Right cardiac atrium (tissue), 5 donors: ENCODE results near the gene FER. TPM values are rescaled to one million over a fixed set of nuclear protein-coding genes. Genes with fewer than 3 reads are reported as not detected.

Experiments
- ATAC-seq, 2 donors: fragments of 200-7000 bp; cut with Tn5 transposase; one replicate each; pipeline versions ENCODE4 v1.8.0 to v1.9.1; 2020; ENCODE audit warnings: moderate library complexity in 2 of 2, mild to moderate bottlenecking in 1 of 2
- DNase-seq, 3 donors: peaks; one replicate each; pipeline ENCODE4 v3.0.0-alpha.2; 2020
- H3K27ac ChIP-seq: one replicate; pipeline ENCODE4 v1.5.1; 2013; ENCODE audit warnings: mild to moderate bottlenecking, low read length, control low read depth, moderate library complexity
- H3K27me3 ChIP-seq: one replicate; pipeline ENCODE4 v1.6.1; 2013; ENCODE audit not compliant: control insufficient read depth, insufficient read depth
- H3K4me1 ChIP-seq: one replicate; pipeline ENCODE4 v1.6.1; 2013; ENCODE audit warnings: low read length; ENCODE audit not compliant: control insufficient read depth, insufficient read depth
- H3K4me3 ChIP-seq: one replicate; pipeline ENCODE4 v1.5.1; 2013; ENCODE audit warnings: low read length, control low read depth
- H3K9me3 ChIP-seq: one replicate; pipeline ENCODE4 v1.6.1; 2013; ENCODE audit warnings: low read length; ENCODE audit not compliant: control insufficient read depth
- WGBS: extraction: QIAGEN DNeasy Blood & Tissue Kit; methylation state at CpG from one replicate; pipeline ENCODE4 v1.1.7; 2013; 5-methylcytosine and 5-hydroxymethylcytosine counted together
- intact Hi-C, 4 donors: fragments of 100-400 bp; cut with DNase I; formaldehyde crosslinking; loops; one replicate each; pipeline versions ENCODE4 v1.11.0 to v1.14.0; 2022 to 2023
- polyA plus RNA-seq: library from polyadenylated mRNA; stranded (reverse); fragments of 200-250 nt; gene quantifications from one replicate; pipeline ENCODE4 v1.2.3, GENCODE V29; 2013
- total RNA-seq, 4 donors: library from RNA; stranded (reverse); fragmentation: NEBNext Ultra II Directional; extraction: Animal tissue kit (Norgen Biotek cat#: 25700); gene quantifications; one replicate each; pipeline ENCODE4 v1.2.1, GENCODE V29; 2021
- donor health status: healthy with polysubstance abuse.
- donor health status: DM: no; HTN: yes; CAD: no.
- donor health status: DM: no; HTN: no; CAD: no.
- donor health status: DM: no; HTN: yes; CAD: no; lungs with severe emphysema.
- donor health status: DM: yes; HTN: yes; CAD: no.

The FER gene
- total and polyA plus RNA-seq, 5 donors, result 1.7 to 29.4 (median 19.2) TPM

- Histone ChIP-seq H3K9me3 (no peaks in the 10 kb centered on the region), H3K4me1 (no peaks in the 10 kb centered on the region), H3K4me3 (no peak overlapping the region), H3K27me3 (no peaks in the 10 kb centered on the region), H3K27ac (no peak overlapping the region)
- intact Hi-C loops, result no loop called here
- no peak for DNase-seq
- whole genome bisulfite sequencing, result 76% methylated on average over 3 of the region's 3 CpGs
- no peak for ATAC-seq
Observed at GRCh38 chr5:109080896-109081295, 333.2 kb downstream of the FER start.

- no peak overlapping the region for H3K27ac ChIP-seq
- H3K27me3 ChIP-seq, result no peaks in the 10 kb centered on the region
- no peak for ATAC-seq
- 98% methylated on average over 1 of the region's 1 CpG for WGBS
- H3K9me3 ChIP-seq, result no peaks in the 10 kb centered on the region
- H3K4me3 ChIP-seq, result no peak overlapping the region
- no peak for DNase-seq
- intact Hi-C loops, result no loop called here
- H3K4me1 ChIP-seq, result no peaks in the 10 kb centered on the region
Observed at GRCh38 chr5:109083937-109084336, 336.2 kb downstream of the FER start.

GRCh38 chr5:109089191-109089590 lies 341.5 kb downstream of the FER start:
- Histone ChIP-seq H3K9me3 (no peaks in the 10 kb centered on the region), H3K27me3 (no peaks in the 10 kb centered on the region), H3K27ac (no peak overlapping the region), H3K4me1 (no peaks in the 10 kb centered on the region), H3K4me3 (no peak overlapping the region)
- DNase-seq (no peak), ATAC-seq (no peak)
- intact Hi-C loops, result no loop called here

DNA sequence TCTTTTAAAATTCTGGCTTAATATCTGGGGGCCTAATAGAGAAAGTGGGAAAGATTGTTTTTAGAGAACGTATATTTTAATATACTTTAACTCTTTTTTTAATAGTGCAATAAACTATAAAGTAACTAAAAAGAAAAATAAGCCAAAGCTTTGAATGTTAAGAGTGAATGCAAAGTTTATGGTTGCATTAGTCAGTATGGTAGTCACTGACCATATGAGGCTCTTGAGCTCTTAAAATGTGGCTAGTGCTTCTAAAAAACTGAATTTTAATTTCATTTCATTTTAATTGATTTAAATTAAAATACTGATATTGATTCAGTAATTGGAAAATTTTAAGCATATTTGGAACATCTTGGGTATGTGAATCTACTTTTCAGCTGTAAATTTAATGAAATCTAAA lies 351.4 kb downstream of the FER start:
- intact Hi-C loops, result no loop called here
- Histone ChIP-seq H3K4me1 (no peaks in the 10 kb centered on the region), H3K27me3 (no peaks in the 10 kb centered on the region), H3K9me3 (no peaks in the 10 kb centered on the region), H3K27ac (no peak overlapping the region), H3K4me3 (no peak overlapping the region)
- DNase-seq (no peak), ATAC-seq (no peak)
- WGBS, result 99% methylated on average over 1 of the region's 1 CpG

DNA sequence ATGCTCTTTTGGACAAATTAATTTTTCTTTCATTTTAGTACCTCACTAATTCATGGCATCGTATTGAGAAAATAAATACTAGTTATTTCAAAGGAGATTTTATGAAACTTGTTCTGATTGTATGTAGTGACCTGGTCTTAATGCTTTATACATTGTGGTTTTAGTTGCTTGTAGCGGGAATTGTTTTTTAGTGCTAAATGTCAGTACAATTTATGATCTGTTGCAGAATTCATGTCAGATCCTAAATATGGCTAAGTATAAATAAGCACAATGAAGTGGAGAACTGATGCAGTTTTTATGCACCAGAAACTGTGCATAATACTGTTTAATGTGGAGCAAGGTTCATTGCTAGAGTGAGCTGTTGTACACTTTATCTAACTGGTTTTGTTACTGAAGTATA lies 353.3 kb downstream of the FER start:
- DNase-seq (no peak), ATAC-seq (no peak)
- Histone ChIP-seq H3K27me3 (no peaks in the 10 kb centered on the region), H3K9me3 (no peaks in the 10 kb centered on the region), H3K4me1 (no peaks in the 10 kb centered on the region), H3K27ac (no peak overlapping the region), H3K4me3 (no peak overlapping the region)
- intact Hi-C loops, result no loop called here
- WGBS, result 94% methylated on average over 2 of the region's 2 CpGs

- no peaks in the 10 kb centered on the region for H3K27me3 ChIP-seq
- no peaks in the 10 kb centered on the region for H3K9me3 ChIP-seq
- intact Hi-C loops, result no loop called here
- no peaks in the 10 kb centered on the region for H3K4me1 ChIP-seq
- H3K4me3 ChIP-seq, result no peak overlapping the region
- DNase-seq (no peak), ATAC-seq (no peak)
- H3K27ac ChIP-seq, result no peak overlapping the region
- WGBS, result 89% methylated on average over 4 of the region's 4 CpGs
Observed at GRCh38 chr5:109102096-109102690, 354.5 kb downstream of the FER start.

DNA sequence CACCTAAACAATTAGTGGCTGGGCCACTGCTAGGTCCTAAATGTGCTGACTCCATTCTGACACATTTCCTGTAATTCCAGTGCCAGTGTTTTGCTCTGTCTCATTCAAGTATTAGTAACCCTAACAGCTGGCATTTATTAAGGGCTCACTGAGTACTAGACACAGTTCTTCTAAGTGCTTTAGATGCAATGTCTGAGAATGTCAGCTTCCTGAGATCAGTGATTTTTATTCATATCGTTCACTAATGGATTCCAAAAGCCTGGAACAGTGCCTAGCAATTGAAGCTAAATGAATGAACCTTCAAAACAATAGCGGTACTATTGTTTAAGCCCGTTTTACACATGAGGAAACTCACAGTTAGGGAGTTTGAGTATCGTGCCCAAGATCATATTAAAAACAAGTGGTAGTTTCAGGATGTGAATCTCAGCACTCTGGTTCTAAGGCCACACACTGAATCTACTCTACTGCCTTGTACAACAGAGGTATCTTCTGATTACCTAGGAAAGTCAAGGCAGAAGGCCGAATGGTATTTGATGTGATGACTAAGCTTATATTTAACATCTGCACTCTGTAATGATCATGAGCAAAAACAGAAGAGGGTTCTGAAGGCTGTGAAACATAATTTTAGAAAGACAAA lies 358.1 kb downstream of the FER start:
- intact Hi-C loops, result no loop called here
- H3K9me3 ChIP-seq, result no peaks in the 10 kb centered on the region
- H3K4me1 ChIP-seq, result no peaks in the 10 kb centered on the region
- H3K27me3 ChIP-seq, result no peaks in the 10 kb centered on the region
- 28% methylated on average over 5 of the region's 5 CpGs for WGBS
- no peak overlapping the region for H3K27ac ChIP-seq
- H3K4me3 ChIP-seq, result no peak overlapping the region
- no peak for DNase-seq
- ATAC-seq, result peak; percentile 81 to 98

DNA sequence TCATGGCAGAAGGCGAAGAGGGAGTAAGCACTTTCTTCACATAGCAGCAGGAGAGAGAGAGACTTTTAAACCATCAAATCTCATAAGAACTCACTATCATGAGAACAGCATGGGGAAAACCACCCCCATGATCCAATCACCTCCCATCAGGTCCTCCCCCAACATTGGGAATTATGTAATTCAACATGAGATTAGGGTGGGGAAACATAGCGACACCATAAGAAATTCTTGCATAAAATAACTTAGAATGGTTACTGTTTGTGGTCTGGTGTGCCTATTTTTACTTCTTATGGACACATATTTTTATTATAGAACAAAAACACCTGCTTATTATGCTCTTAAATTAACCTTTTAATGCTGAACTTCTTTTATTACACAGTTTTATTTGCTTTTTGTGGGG lies 364.0 kb downstream of the FER start:
- Histone ChIP-seq H3K4me1 (no peaks in the 10 kb centered on the region), H3K27ac (no peak overlapping the region), H3K9me3 (no peaks in the 10 kb centered on the region), H3K27me3 (no peaks in the 10 kb centered on the region), H3K4me3 (no peak overlapping the region)
- no peak for ATAC-seq
- no peak for DNase-seq
- intact Hi-C loops, result no loop called here
- WGBS, result 94% methylated on average over 2 of the region's 2 CpGs

GRCh38 chr5:109113608-109114007 lies 365.9 kb downstream of the FER start:
- over 99% methylated on average over 3 of the region's 3 CpGs for WGBS
- intact Hi-C loops, result no loop called here
- ATAC-seq (no peak), DNase-seq (no peak)
- Histone ChIP-seq H3K27ac (no peak overlapping the region), H3K4me1 (no peaks in the 10 kb centered on the region), H3K27me3 (no peaks in the 10 kb centered on the region), H3K4me3 (no peak overlapping the region), H3K9me3 (no peaks in the 10 kb centered on the region)

DNA sequence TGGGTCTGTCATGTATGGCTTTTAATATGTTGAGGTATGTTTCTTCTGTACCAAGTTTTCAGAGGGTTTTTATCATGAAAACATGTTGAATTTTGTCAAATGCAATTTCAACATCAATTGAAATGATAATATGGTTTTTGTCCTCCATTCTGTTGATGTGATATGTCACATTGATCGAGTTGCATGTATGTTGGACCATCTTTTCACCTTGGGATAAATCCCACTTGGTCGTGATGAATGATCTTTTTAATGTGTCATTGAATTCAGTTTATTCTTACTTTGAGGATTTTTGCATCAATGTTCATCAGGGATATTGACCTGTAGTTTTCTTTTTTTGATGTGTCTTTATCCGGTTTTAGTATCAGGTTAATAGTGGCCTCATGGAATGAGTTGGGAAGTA lies 373.5 kb downstream of the FER start:
- 97% methylated on average over 3 of the region's 3 CpGs for WGBS

GRCh38 chr5:109125755-109126429 lies 378.2 kb downstream of the FER start:
- DNase-seq (no peak), ATAC-seq (no peak)
- Histone ChIP-seq H3K27ac (no peak overlapping the region), H3K4me1 (no peaks in the 10 kb centered on the region), H3K27me3 (no peaks in the 10 kb centered on the region), H3K9me3 (no peaks in the 10 kb centered on the region), H3K4me3 (no peak overlapping the region)
- WGBS, result 75% methylated on average over 6 of the region's 6 CpGs
- intact Hi-C loops, result no loop called here

More for the DNA sequence above, 373.5 kb downstream of the FER start:
- Histone ChIP-seq H3K27ac (no peak overlapping the region), H3K9me3 (no peaks in the 10 kb centered on the region), H3K27me3 (no peaks in the 10 kb centered on the region), H3K4me3 (no peak overlapping the region), H3K4me1 (no peaks in the 10 kb centered on the region)
- DNase-seq (no peak), ATAC-seq (no peak)
- intact Hi-C loops, result no loop called here
